Astrocyte (in vitro differentiated cells and primary cell): Measurements from ENCODE around the gene TBC1D8B. TPM values are rescaled to one million over a fixed set of nuclear protein-coding genes. Genes with fewer than 3 reads are reported as not detected.
"Not testable (repeated sequence)": the region's sequence is repeated elsewhere in the genome, so short reads cannot be mapped to it uniquely, and the experiment has no call there.

ENCODE experiments used
- DNase-seq: peaks from one replicate; pipeline ENCODE4 v3.0.0-alpha.2; 2010; ENCODE audit warnings: low read depth
- FAIRE-seq: peaks from 2 replicates; lab custom pipeline; 2011; peaks lifted over from hg19 to GRCh38; lab: Jason Lieb, UNC
- H2AFZ ChIP-seq: 2 replicates; pipeline ENCODE4 v1.6.0; 2012; ENCODE audit warnings: low read depth, low read length, inconsistent platforms
- H3K27ac ChIP-seq: 2 replicates; pipeline ENCODE4 v1.5.1; 2011; ENCODE audit warnings: low read depth, low read length, inconsistent platforms
- H3K27me3 ChIP-seq: 2 replicates; pipeline ENCODE4 v1.6.0; 2011; ENCODE audit warnings: low read length, inconsistent platforms; ENCODE audit not compliant: insufficient read depth
- H3K36me3 ChIP-seq: 2 replicates; pipeline ENCODE4 v1.5.1; 2011; ENCODE audit warnings: low read length, inconsistent platforms; ENCODE audit not compliant: insufficient read depth
- H3K4me1 ChIP-seq: 2 replicates; pipeline ENCODE4 v1.5.1; 2011; ENCODE audit warnings: low read length, inconsistent platforms; ENCODE audit not compliant: insufficient read depth
- H3K4me2 ChIP-seq: 2 replicates; pipeline ENCODE4 v1.6.0; 2012; ENCODE audit warnings: low read length, inconsistent platforms
- H3K4me3 ChIP-seq: 2 replicates; pipeline ENCODE4 v1.5.1; 2011; ENCODE audit warnings: low read depth, mild to moderate bottlenecking, low read length, inconsistent platforms; ENCODE audit not compliant: insufficient read depth
- H3K79me2 ChIP-seq: 2 replicates; pipeline ENCODE4 v1.6.0; 2012; ENCODE audit warnings: mild to moderate bottlenecking, low read length, inconsistent platforms; ENCODE audit not compliant: insufficient read depth
- H3K9ac ChIP-seq: 2 replicates; pipeline ENCODE4 v1.6.0; 2012; ENCODE audit warnings: mild to moderate bottlenecking, low read length, inconsistent platforms
- H3K9me3 ChIP-seq: 2 replicates; pipeline ENCODE4 v1.5.1; 2012; ENCODE audit warnings: low read depth, mild to moderate bottlenecking, low read length, inconsistent platforms; ENCODE audit not compliant: insufficient read depth
- H4K20me1 ChIP-seq: 2 replicates; pipeline ENCODE4 v1.6.0; 2012; ENCODE audit warnings: low read length, inconsistent platforms; ENCODE audit not compliant: insufficient read depth
- H3K27ac Mint-ChIP-seq: one replicate; pipeline ENCODE4 v1.8.0; 2021; ENCODE audit warnings: mild to moderate bottlenecking, mixed read lengths; ENCODE audit not compliant: unreplicated experiment
- H3K27me3 Mint-ChIP-seq: one replicate; pipeline ENCODE4 v1.8.0; 2021; ENCODE audit warnings: low read depth, mixed read lengths; ENCODE audit not compliant: unreplicated experiment
- H3K36me3 Mint-ChIP-seq: one replicate; pipeline ENCODE4 v1.8.0; 2021; ENCODE audit warnings: low read depth, mixed read lengths; ENCODE audit not compliant: unreplicated experiment
- H3K4me1 Mint-ChIP-seq: one replicate; pipeline ENCODE4 v1.8.0; 2021; ENCODE audit warnings: low read depth, mixed read lengths; ENCODE audit not compliant: unreplicated experiment
- H3K4me3 Mint-ChIP-seq: one replicate; pipeline ENCODE4 v1.8.0; 2021; ENCODE audit warnings: mild to moderate bottlenecking, moderate library complexity, mixed read lengths; ENCODE audit not compliant: unreplicated experiment
- H3K9me3 Mint-ChIP-seq: one replicate; pipeline ENCODE4 v1.8.0; 2021; ENCODE audit warnings: mild to moderate bottlenecking, mixed read lengths; ENCODE audit not compliant: unreplicated experiment
- EZH2 ChIP-seq: IDR thresholded peaks from 2 replicates; pipeline ENCODE4 v1.6.1; 2012; ENCODE audit warnings: mild to moderate bottlenecking, low read length, inconsistent platforms; ENCODE audit not compliant: insufficient read depth
- total RNA-seq: library from RNA; stranded (reverse); gene quantifications from 2 replicates; pipeline ENCODE4 v1.2.1, GENCODE V29; 2021
- TF ChIP-seq, protein P1 (sequence below): IDR thresholded peaks from 2 replicates; pipeline ENCODE4 v1.5.1; 2011; ENCODE audit warnings: low read depth, mild to moderate bottlenecking, inconsistent platforms, low read length, moderate library complexity; ENCODE audit not compliant: insufficient read depth

Gene TBC1D8B
- total RNA-seq, 1 donor from 2014 or later = 12.1 TPM

DNA sequence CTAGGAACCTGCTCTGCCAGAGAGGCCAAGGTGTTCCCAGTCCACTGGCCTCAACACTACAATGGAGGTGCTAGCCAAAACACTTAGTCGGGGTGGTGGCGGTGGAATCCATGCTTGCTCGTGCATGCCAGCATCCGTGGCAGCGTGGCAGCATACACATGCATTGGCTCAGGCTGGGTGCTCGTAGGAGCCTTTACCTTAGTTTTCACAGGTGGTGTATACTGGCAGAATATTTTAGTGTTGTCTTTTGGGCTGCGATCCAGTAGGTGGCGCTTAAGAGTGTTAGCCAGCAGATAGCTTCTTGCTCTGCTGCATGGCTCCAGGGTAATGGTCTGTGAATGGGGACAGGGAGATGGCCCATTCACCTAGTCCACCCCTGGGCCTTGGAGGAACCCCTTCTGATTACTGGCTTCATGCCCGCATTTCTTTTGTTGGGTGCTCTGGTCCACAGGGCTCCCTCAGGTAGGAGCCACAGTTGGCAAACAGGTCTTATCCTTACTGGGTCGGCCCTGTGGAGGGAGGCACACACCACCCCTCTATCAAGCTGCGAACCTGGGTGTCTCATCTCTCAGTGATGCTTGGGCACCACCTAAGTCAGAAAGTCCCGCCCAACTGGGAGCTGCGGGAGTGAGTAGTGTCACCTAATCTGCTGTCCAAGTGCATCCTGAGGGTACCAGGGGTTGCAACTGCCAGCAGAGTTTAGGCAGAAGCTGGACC, 60.7 kb downstream of the TBC1D8B start:
- DNase-seq (no peak), FAIRE-seq (no peak)
- peaks cover 5% of the 10 kb centered on the region for H3K4me1 Mint-ChIP-seq
- H3K36me3 ChIP-seq = no peaks in the 10 kb centered on the region
- no peak overlapping the region for H3K4me3 ChIP-seq
- no peaks in the 10 kb centered on the region for H3K4me1 ChIP-seq
- H4K20me1 ChIP-seq = no peaks in the 10 kb centered on the region
- no peak overlapping the region for H3K27ac Mint-ChIP-seq
- H3K4me3 Mint-ChIP-seq = no peak overlapping the region
- H3K36me3 Mint-ChIP-seq = peaks cover 1% of the 10 kb centered on the region
- no peak for TF ChIP-seq EZH2
- TF ChIP-seq, protein P1, sequence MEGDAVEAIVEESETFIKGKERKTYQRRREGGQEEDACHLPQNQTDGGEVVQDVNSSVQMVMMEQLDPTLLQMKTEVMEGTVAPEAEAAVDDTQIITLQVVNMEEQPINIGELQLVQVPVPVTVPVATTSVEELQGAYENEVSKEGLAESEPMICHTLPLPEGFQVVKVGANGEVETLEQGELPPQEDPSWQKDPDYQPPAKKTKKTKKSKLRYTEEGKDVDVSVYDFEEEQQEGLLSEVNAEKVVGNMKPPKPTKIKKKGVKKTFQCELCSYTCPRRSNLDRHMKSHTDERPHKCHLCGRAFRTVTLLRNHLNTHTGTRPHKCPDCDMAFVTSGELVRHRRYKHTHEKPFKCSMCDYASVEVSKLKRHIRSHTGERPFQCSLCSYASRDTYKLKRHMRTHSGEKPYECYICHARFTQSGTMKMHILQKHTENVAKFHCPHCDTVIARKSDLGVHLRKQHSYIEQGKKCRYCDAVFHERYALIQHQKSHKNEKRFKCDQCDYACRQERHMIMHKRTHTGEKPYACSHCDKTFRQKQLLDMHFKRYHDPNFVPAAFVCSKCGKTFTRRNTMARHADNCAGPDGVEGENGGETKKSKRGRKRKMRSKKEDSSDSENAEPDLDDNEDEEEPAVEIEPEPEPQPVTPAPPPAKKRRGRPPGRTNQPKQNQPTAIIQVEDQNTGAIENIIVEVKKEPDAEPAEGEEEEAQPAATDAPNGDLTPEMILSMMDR = no peak
- no peaks in the 10 kb centered on the region for H3K27me3 Mint-ChIP-seq
- no peak overlapping the region for H3K4me2 ChIP-seq
- no peak overlapping the region for H2AFZ ChIP-seq
- no peak overlapping the region for H3K27ac ChIP-seq
- H3K79me2 ChIP-seq = no peaks in the 10 kb centered on the region
- no peaks in the 10 kb centered on the region for H3K9me3 ChIP-seq
- no peaks in the 10 kb centered on the region for H3K9me3 Mint-ChIP-seq
- no peak overlapping the region for H3K9ac ChIP-seq
- no peaks in the 10 kb centered on the region for H3K27me3 ChIP-seq

DNA sequence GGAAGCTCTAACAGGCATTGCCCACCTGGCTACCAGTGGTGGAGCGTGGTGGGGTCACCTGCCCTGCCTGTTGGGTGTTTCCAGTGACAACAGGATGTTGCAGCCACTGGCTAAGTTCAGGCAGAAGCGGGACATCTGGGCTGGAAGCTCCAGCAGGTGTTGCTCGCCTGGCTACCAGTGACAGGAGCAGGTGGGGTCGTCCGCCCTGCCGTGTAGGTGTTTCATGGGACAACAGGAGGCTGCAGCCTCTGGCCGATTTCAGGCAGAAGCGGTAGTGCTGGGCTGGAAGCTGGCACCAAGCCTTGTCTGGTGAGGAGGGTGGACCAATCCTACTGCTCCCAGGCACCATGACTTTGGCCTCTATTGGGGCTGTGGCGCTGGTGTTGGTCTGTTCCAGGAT, 61.2 kb downstream of the TBC1D8B start:
- no peaks in the 10 kb centered on the region for H3K27me3 ChIP-seq
- H3K79me2 ChIP-seq = no peaks in the 10 kb centered on the region
- no peak overlapping the region for H2AFZ ChIP-seq
- Mint-ChIP-seq H3K9me3 (no peaks in the 10 kb centered on the region), H3K36me3 (peaks cover 1% of the 10 kb centered on the region), H3K4me3 (no peak overlapping the region), H3K27me3 (no peaks in the 10 kb centered on the region), H3K27ac (no peak overlapping the region), H3K4me1 (peaks cover 5% of the 10 kb centered on the region)
- DNase-seq (no peak), FAIRE-seq (no peak)
- no peak overlapping the region for H3K4me3 ChIP-seq
- no peaks in the 10 kb centered on the region for H3K4me1 ChIP-seq
- no peak overlapping the region for H3K9ac ChIP-seq
- H3K27ac ChIP-seq = no peak overlapping the region
- H4K20me1 ChIP-seq = no peaks in the 10 kb centered on the region
- no peaks in the 10 kb centered on the region for H3K36me3 ChIP-seq
- no peak for TF ChIP-seq EZH2
- TF ChIP-seq, protein P1 = no peak
- H3K9me3 ChIP-seq = no peaks in the 10 kb centered on the region
- H3K4me2 ChIP-seq = no peak overlapping the region

DNA sequence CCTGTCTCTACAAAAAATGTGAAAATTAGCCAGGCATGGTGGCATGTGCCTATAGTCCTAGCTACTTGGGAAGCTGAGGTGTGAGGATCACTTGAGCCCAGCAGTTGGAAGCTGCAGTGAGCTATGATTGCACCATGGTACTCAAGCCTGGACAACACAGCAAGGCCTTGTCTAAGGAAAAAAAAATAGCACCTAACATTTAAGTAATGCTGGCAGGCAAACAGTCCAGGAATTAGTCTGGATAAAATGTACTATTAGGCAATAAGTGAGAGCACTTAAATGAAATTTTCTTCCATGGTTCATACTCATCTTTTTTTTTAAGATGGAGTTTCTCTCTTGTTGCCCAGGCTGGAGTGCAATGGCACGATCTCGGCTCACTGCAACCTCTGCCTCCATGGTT, 70.3 kb downstream of the TBC1D8B start:
- not testable (repeated sequence) for H3K9ac ChIP-seq, H3K79me2 ChIP-seq, H3K27me3 Mint-ChIP-seq, H3K4me1 Mint-ChIP-seq, H4K20me1 ChIP-seq, DNase-seq, H3K4me2 ChIP-seq, FAIRE-seq, H3K4me3 ChIP-seq, H3K4me1 ChIP-seq, H3K9me3 ChIP-seq, H3K27ac Mint-ChIP-seq, H3K36me3 Mint-ChIP-seq, H3K27ac ChIP-seq, H2AFZ ChIP-seq, H3K4me3 Mint-ChIP-seq, H3K9me3 Mint-ChIP-seq, H3K36me3 ChIP-seq, H3K27me3 ChIP-seq
